ENCODE results near the gene ZFYVE9. TPM values are rescaled to one million over a fixed set of nuclear protein-coding genes. Genes with fewer than 3 reads are reported as not detected.
"Not testable (repeated sequence)": the region's sequence is repeated elsewhere in the genome, so short reads cannot be mapped to it uniquely, and the experiment has no call there.

The ZFYVE9 gene
- polyA plus RNA-seq, 3 donors, result 0.09 TPM; not detected in 2

GRCh38 chr1:52182328-52182727 lies 40.4 kb downstream of the ZFYVE9 start:
- H2AFZ ChIP-seq (ENCODE audit: insufficient read depth, low read depth, low read length, poor library complexity, severe bottlenecking); DNase-seq; H3K27me3 ChIP-seq (ENCODE audit: control insufficient read depth in 2 of 2, insufficient read depth in 2 of 2, low read length in 2 of 2); H3K4me3 ChIP-seq (replicated peaks in 1 of 3; ENCODE audit: low read depth in 2 of 3, low read length in 3 of 3); H3K79me2 ChIP-seq (ENCODE audit: insufficient read depth, low read length); H3K36me3 ChIP-seq (replicated peaks in 1 of 2; ENCODE audit: control insufficient read depth in 1 of 2, insufficient read depth in 2 of 2, low read length in 2 of 2); intact Hi-C loops (cut with micrococcal nuclease); H3K4me1 Mint-ChIP-seq; H3K27me3 Mint-ChIP-seq (ENCODE audit: low read depth in 3 of 3); H3K4me1 ChIP-seq (ENCODE audit: control insufficient read depth in 1 of 2, insufficient read depth in 2 of 2, low read length in 2 of 2); H3K36me3 Mint-ChIP-seq; H3K4me3 Mint-ChIP-seq; H4K20me1 ChIP-seq (ENCODE audit: insufficient read depth, low read length); H3K4me2 ChIP-seq (replicated peaks; ENCODE audit: extremely low read depth, low read length, poor library complexity, severe bottlenecking); H3K9ac ChIP-seq (ENCODE audit: insufficient read depth, low read length, poor library complexity, severe bottlenecking); H3K27ac ChIP-seq (ENCODE audit: low read depth in 1 of 2, low read length in 2 of 2); H3K27ac Mint-ChIP-seq; H3K9me3 ChIP-seq (replicated peaks in 1 of 2; ENCODE audit: control insufficient read depth in 1 of 2, insufficient read depth in 1 of 2, low read length in 2 of 2): not testable (repeated sequence)
- peaks cover 3 to 23% (median 10%) of the 10 kb centered on the region in 7 donors for H3K9me3 Mint-ChIP-seq
- WGBS (ENCODE audit: insufficient coverage), result no CpG with 5 or more reads among the region's 5 CpGs

- no peaks in the 10 kb centered on the region for H3K4me1 Mint-ChIP-seq
- no peaks in the 10 kb centered on the region for H3K27me3 ChIP-seq (ENCODE audit: control insufficient read depth in 2 of 2, insufficient read depth in 2 of 2, low read length in 2 of 2)
- intact Hi-C loops (cut with micrococcal nuclease), result no loop called here
- no peak overlapping the region for H3K4me3 Mint-ChIP-seq
- no peak overlapping the region for H3K9ac ChIP-seq (ENCODE audit: insufficient read depth, low read length, poor library complexity, severe bottlenecking)
- H3K79me2 ChIP-seq (ENCODE audit: insufficient read depth, low read length), result no peaks in the 10 kb centered on the region
- 100% methylated on average over 1 of the region's 3 CpGs for WGBS (ENCODE audit: insufficient coverage)
- TF ChIP-seq CTCF (IDR thresholded peaks at IDR 0.05), result no peak
- peaks cover 0 to 20% (median 9%) of the 10 kb centered on the region in 7 donors for H3K9me3 Mint-ChIP-seq
- no peaks in the 10 kb centered on the region for H3K36me3 Mint-ChIP-seq
- H3K9me3 ChIP-seq (replicated peaks in 1 of 2; ENCODE audit: control insufficient read depth in 1 of 2, insufficient read depth in 1 of 2, low read length in 2 of 2), result no peaks in the 10 kb centered on the region
- DNase-seq, result no peak
- H2AFZ ChIP-seq (ENCODE audit: insufficient read depth, low read depth, low read length, poor library complexity, severe bottlenecking), result no peak overlapping the region
- H3K4me2 ChIP-seq (replicated peaks; ENCODE audit: extremely low read depth, low read length, poor library complexity, severe bottlenecking), result no peak overlapping the region
- H3K27ac ChIP-seq (ENCODE audit: low read depth in 1 of 2, low read length in 2 of 2), result no peak overlapping the region
- H3K36me3 ChIP-seq (replicated peaks in 1 of 2; ENCODE audit: control insufficient read depth in 1 of 2, insufficient read depth in 2 of 2, low read length in 2 of 2), result no peaks in the 10 kb centered on the region
- H3K27me3 Mint-ChIP-seq (ENCODE audit: low read depth in 3 of 3), result peaks cover 0 to 7% (median 6%) of the 10 kb centered on the region in 3 donors
- no peaks in the 10 kb centered on the region for H3K4me1 ChIP-seq (ENCODE audit: control insufficient read depth in 1 of 2, insufficient read depth in 2 of 2, low read length in 2 of 2)
- no peaks in the 10 kb centered on the region for H4K20me1 ChIP-seq (ENCODE audit: insufficient read depth, low read length)
- no peak overlapping the region for H3K27ac Mint-ChIP-seq
- no peak overlapping the region for H3K4me3 ChIP-seq (replicated peaks in 1 of 3; ENCODE audit: low read depth in 2 of 3, low read length in 3 of 3)
Observed at GRCh38 chr1:52182874-52183400, 41.0 kb downstream of the ZFYVE9 start.
